ENCODE measurements around the gene CDC42EP3.

GRCh38 chr2:37635504-37636380, 35.7 kb downstream of the CDC42EP3 start:
- TF ChIP-seq, protein P1, sequence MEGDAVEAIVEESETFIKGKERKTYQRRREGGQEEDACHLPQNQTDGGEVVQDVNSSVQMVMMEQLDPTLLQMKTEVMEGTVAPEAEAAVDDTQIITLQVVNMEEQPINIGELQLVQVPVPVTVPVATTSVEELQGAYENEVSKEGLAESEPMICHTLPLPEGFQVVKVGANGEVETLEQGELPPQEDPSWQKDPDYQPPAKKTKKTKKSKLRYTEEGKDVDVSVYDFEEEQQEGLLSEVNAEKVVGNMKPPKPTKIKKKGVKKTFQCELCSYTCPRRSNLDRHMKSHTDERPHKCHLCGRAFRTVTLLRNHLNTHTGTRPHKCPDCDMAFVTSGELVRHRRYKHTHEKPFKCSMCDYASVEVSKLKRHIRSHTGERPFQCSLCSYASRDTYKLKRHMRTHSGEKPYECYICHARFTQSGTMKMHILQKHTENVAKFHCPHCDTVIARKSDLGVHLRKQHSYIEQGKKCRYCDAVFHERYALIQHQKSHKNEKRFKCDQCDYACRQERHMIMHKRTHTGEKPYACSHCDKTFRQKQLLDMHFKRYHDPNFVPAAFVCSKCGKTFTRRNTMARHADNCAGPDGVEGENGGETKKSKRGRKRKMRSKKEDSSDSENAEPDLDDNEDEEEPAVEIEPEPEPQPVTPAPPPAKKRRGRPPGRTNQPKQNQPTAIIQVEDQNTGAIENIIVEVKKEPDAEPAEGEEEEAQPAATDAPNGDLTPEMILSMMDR (IDR thresholded peaks at IDR 0.05; ENCODE audit: poor library complexity), result no peak
- no peak for TF ChIP-seq EZH2 (IDR thresholded peaks at IDR 0.05; ENCODE audit: borderline replicate concordance)

Measured in hepatocyte (in vitro differentiated cells).